SU-DHL-6 (cell line): ENCODE data around the gene MDN1.

ENCODE experiments used
- H2AFZ ChIP-seq: fragments of 200-600 bp; sonication (generic); 2 replicates; pipeline ENCODE4 v1.6.1; 2014; ENCODE audit warnings: low read depth, mild to moderate bottlenecking, moderate library complexity, mixed read lengths, antibody characterized with exemption, low read length; ENCODE audit not compliant: severe bottlenecking
- H3F3A ChIP-seq: fragments of 200-600 bp; shearing (Covaris generic); 2 replicates; pipeline ENCODE4 v1.6.0; 2016; ENCODE audit warnings: antibody characterized with exemption, mild to moderate bottlenecking; ENCODE audit not compliant: insufficient read depth
- H3K27ac ChIP-seq: fragments of 200-600 bp; sonication (generic); 2 replicates; pipeline ENCODE4 v1.5.1; 2016; ENCODE audit warnings: low read depth, mild to moderate bottlenecking, low read length, moderate library complexity, mixed read lengths
- H3K27me3 ChIP-seq: fragments of 200-600 bp; sonication (generic), shearing (Covaris generic); 2 replicates; pipeline ENCODE4 v1.6.0; 2014; ENCODE audit warnings: mild to moderate bottlenecking, low read length
- H3K36me3 ChIP-seq: fragments of 200-600 bp; sonication (generic); 2 replicates; pipeline ENCODE4 v1.6.1; 2014; ENCODE audit warnings: mild to moderate bottlenecking, low read length, mixed read lengths
- H3K4me2 ChIP-seq: fragments of 300-600, 200-600 bp; shearing (Covaris generic), sonication (generic); 2 replicates; pipeline ENCODE4 v1.6.0; 2014; ENCODE audit warnings: low read length, low read depth, mild to moderate bottlenecking; ENCODE audit not compliant: poor library complexity, severe bottlenecking
- H3K4me3 ChIP-seq: fragments of 200-600 bp; sonication (generic); 2 replicates; pipeline ENCODE4 v1.5.1; 2014; ENCODE audit warnings: antibody characterized with exemption, low read length, mild to moderate bottlenecking, mixed read lengths; ENCODE audit not compliant: insufficient read depth, poor library complexity, severe bottlenecking
- H3K79me2 ChIP-seq: fragments of 200-600 bp; sonication (generic); 2 replicates; pipeline ENCODE4 v1.6.1; 2014; ENCODE audit warnings: mild to moderate bottlenecking, low read length, moderate library complexity; ENCODE audit not compliant: insufficient read depth
- H3K9ac ChIP-seq: fragments of 200-600 bp; sonication (generic); 2 replicates; pipeline ENCODE4 v1.7.0; 2014; ENCODE audit warnings: mild to moderate bottlenecking, low read length
- H3K9me2 ChIP-seq: fragments of 200-600 bp; sonication (generic); replicated peaks from 2 replicates; pipeline ENCODE4 v1.6.1; 2014; ENCODE audit warnings: low read length; ENCODE audit not compliant: insufficient read depth
- H3K9me3 ChIP-seq: fragments of 200-600 bp; sonication (generic); 2 replicates; pipeline ENCODE4 v1.6.1; 2014; ENCODE audit warnings: low read length, mixed read lengths; ENCODE audit not compliant: insufficient read depth
- H4K20me1 ChIP-seq: fragments of 200-600 bp; sonication (generic); 2 replicates; pipeline ENCODE4 v1.6.1; 2014; ENCODE audit warnings: low read depth, mild to moderate bottlenecking, antibody characterized with exemption, low read length, moderate library complexity, mixed read lengths
- CTCF ChIP-seq: fragments of 200-600 bp; sonication (generic); IDR thresholded peaks from one replicate; pipeline ENCODE4 v1.5.1; 2017; ENCODE audit warnings: antibody characterized with exemption, mild to moderate bottlenecking, low read length, moderate library complexity; ENCODE audit not compliant: insufficient read depth, poor library complexity, severe bottlenecking
- EZH2phosphoT487 ChIP-seq: fragments of 200-600 bp; sonication (generic), shearing (Covaris generic); conservative IDR thresholded peaks from 2 replicates; pipeline ENCODE4 v1.6.1; 2018; ENCODE audit warnings: mild to moderate bottlenecking, antibody characterized with exemption, low read length, moderate library complexity, mixed read lengths

Gene MDN1

GRCh38 chr6:89669002-89669401 lies 150.6 kb downstream of the MDN1 start:
- no peak overlapping the region for H3K4me2 ChIP-seq
- H3F3A ChIP-seq, result no peaks in the 10 kb centered on the region
- no peaks in the 10 kb centered on the region for H3K9me3 ChIP-seq
- no peak overlapping the region for H2AFZ ChIP-seq
- no peak overlapping the region for H3K27ac ChIP-seq
- no peak overlapping the region for H3K9ac ChIP-seq
- no peaks in the 10 kb centered on the region for H3K9me2 ChIP-seq
- H3K79me2 ChIP-seq, result no peaks in the 10 kb centered on the region
- peaks cover 26% of the 10 kb centered on the region for H3K36me3 ChIP-seq
- TF ChIP-seq CTCF, result no peak
- no peak for TF ChIP-seq EZH2phosphoT487
- no peaks in the 10 kb centered on the region for H3K27me3 ChIP-seq
- no peak overlapping the region for H3K4me3 ChIP-seq
- no peaks in the 10 kb centered on the region for H4K20me1 ChIP-seq

GRCh38 chr6:89667872-89668556 lies 151.6 kb downstream of the MDN1 start:
- H3K27me3 ChIP-seq, result no peaks in the 10 kb centered on the region
- H2AFZ ChIP-seq, result no peak overlapping the region
- TF ChIP-seq EZH2phosphoT487 (no peak), CTCF (no peak)
- no peaks in the 10 kb centered on the region for H3F3A ChIP-seq
- H3K9me3 ChIP-seq, result no peaks in the 10 kb centered on the region
- no peak overlapping the region for H3K9ac ChIP-seq
- H4K20me1 ChIP-seq, result no peaks in the 10 kb centered on the region
- peaks cover 25% of the 10 kb centered on the region for H3K36me3 ChIP-seq
- no peak overlapping the region for H3K4me2 ChIP-seq
- H3K27ac ChIP-seq, result no peak overlapping the region
- H3K79me2 ChIP-seq, result no peaks in the 10 kb centered on the region
- H3K4me3 ChIP-seq, result no peak overlapping the region
- no peaks in the 10 kb centered on the region for H3K9me2 ChIP-seq

DNA sequence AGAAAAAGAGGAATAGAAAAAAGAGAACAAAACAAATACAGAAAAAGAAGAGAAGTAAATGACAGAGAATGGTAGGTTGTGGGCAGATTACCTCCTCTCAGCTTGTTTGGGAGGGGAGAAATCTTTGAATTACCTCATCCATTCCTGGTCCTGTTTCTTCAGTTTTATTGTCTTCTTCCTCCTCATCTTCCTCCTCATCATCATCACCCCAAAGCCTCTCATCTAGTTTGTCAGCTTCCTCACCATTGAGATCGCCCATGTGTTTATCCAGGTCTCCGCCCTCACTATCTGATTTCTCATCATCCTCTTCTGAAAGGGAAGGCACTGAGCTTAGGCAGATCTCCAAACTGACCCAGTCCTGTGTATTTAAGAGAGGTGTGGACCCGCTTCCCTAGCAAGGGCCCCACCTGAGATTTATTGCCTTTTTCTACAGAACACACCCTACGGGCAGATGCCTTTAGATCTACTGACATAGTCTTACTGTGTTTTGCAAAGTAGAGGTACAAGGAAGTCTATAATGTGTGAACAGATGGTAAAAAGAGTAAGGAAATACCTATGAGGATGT lies 156.9 kb downstream of the MDN1 start:
- no peak overlapping the region for H3K9ac ChIP-seq
- peaks cover 27% of the 10 kb centered on the region; the same call in 1 of the 2 replicates for H3K36me3 ChIP-seq
- H4K20me1 ChIP-seq, result no peaks in the 10 kb centered on the region
- no peaks in the 10 kb centered on the region for H3F3A ChIP-seq
- no peak overlapping the region for H2AFZ ChIP-seq
- TF ChIP-seq EZH2phosphoT487 (no peak), CTCF (no peak)
- H3K27me3 ChIP-seq, result no peaks in the 10 kb centered on the region
- no peak overlapping the region for H3K4me3 ChIP-seq
- H3K27ac ChIP-seq, result no peak overlapping the region
- no peaks in the 10 kb centered on the region for H3K79me2 ChIP-seq
- no peaks in the 10 kb centered on the region for H3K9me2 ChIP-seq
- H3K9me3 ChIP-seq, result no peaks in the 10 kb centered on the region
- no peak overlapping the region for H3K4me2 ChIP-seq
